GM19328 (cell line): ENCODE results near the gene SPOCK3.
"Not testable (repeated sequence)": the region's sequence is repeated elsewhere in the genome, so short reads cannot be mapped to it uniquely, and the experiment has no call there.

ENCODE experiments used
- ATAC-seq: cut with Tn5 transposase; IDR thresholded peaks from one replicate; pipeline ENCODE4 v1.9.1; 2021; ENCODE audit warnings: mild to moderate bottlenecking, moderate library complexity; ENCODE audit not compliant: unreplicated experiment

SPOCK3 gene

DNA sequence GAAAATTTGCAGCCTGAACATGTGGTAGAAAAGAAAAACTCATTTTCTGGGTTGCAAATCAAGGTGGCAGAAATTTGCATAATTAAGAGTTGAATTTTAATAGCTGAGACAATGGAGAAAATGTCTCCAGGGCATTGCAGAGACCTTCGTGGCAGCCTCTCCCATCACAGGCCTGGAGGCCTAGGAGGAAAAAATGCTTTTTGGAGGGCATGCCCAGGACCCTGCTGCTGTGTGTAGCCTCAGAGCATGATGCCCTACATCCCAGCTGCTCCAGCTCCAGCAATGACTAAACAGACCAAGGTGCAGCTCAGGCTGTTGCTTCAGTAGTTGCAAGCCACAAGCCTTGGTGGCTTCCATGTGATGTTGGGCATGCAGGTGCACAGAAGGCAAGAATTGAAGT is 266.1 kb downstream of the SPOCK3 start:
- ATAC-seq: not testable (repeated sequence)

DNA sequence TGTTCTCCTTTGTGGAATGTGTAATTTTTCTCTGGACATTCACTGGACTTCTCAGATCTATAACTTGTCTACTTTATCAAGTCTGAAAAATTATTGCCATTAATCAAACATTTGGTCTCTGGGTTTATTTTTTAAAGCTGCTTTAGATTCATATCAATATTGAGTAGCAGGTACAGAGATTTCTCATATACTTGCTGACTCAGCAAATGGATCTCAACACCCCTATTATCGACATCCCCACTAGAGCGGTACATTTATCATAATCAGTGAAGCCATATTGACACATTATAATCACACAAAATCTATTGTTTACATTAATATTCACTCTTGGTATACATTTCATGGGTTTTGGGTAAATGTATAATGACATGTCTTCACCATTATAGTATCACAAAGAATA is 268.7 kb downstream of the SPOCK3 start:
- no peak for ATAC-seq

DNA sequence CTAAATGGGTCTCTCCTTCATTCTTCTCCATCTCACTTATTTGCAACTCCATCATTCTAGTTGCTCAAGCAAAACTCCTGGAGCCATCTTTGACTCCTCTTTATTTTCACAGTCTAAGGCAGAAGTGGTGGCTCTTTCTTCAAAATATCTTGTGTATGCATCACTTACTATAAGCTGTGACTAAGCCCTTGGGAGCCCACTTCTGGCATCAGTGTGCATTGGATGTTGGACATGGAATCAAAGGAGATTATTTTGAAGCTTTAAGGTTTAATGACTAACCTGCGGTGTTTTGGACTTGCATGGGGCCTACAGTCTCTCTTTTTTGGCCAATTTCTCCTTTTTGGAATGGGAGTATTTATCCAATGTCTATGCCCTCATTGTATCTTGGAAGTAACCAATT is 276.8 kb downstream of the SPOCK3 start:
- no peak for ATAC-seq

DNA sequence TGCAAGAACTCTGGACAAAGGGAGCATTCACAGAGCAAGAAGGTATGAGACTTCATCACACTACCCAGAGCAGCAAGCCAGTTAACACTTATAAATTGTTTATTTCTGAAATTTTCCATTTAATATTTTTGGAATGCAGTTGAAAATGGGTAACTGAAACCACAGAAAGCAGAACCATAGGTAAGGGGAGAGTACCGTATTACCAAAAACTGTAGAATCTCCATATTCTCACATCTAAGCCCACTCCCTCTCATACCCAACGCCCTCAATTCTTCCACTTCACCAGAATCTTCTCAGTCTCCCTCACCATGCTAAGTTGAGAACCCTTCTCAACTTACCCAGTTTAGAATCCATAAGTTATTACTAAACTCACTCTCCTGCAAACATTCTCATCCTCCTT is 277.8 kb downstream of the SPOCK3 start:
- ATAC-seq: no peak

DNA sequence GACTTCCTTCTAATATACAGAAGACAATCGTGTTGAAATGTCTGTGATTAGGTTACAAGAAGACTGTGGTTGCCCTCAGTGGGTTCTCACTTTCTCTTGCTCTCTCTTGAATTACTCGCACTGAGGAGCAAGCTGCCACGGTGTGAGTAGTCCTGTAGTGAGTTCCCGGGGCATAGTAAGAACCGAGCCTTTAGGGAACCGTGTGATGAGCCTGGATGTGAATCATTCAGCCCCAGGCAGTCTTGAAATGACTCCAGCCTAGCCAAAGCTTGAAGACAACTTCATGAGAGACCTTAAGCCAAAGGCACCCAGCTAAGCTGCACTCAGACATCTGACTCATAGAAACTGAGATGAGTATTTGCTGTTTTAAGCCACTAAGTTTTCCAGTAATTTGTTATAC is 292.7 kb downstream of the SPOCK3 start:
- ATAC-seq: no peak

DNA sequence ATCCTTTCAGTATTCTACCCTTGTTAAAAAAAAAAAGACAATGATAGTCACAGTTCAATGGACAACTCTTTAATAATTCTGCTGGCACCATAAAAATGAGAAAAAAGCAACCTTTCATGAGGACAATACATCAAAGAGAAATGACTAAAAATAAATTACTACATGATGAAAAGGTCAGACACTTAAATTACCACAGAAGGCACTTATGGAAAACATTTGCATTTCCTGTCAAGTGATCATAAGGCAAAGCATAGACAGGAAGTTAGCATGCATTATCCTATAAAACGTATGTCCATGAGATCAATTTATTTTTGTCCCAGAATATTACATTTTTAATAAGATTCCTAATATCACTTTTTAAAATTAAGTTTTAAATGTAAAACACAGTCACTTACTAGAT is 303.8 kb downstream of the SPOCK3 start:
- no peak for ATAC-seq

DNA sequence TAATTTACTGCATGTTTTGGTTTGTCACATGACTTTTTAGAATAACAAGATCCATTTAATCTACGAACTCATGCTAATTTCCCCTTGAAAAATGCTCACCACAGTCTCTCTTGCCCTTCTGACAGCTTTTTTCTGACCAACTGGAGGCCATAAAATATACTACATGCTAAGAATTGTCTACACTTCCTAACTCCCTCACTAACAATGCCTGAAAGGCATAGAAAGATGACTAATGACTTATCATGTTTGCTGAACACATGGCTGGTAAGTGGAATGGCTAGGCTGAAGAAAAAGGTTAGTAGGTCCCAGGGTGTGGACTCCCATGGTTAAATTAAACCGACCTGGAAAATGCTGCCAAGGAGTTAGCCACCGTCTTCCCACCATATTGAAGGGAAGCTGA is 309.9 kb downstream of the SPOCK3 start:
- ATAC-seq: no peak

DNA sequence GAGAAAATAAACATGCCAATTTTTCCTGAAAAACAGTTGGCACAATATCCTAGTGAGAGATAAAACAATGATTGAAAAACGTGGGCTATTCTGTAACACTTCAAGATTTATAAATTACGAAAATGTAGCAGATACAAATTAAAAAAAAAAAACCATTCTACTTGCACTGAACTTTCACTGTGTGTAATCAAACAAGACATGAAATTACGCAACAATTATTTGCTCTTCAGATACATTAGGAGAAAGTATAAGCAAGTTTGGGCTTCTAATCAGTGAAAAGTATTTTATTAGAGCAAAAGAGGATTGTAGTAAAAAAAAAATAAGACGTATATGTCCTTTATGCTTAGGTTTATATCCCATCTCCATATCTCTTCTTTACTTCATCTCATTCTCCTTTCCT is 320.4 kb downstream of the SPOCK3 start:
- ATAC-seq: no peak

DNA sequence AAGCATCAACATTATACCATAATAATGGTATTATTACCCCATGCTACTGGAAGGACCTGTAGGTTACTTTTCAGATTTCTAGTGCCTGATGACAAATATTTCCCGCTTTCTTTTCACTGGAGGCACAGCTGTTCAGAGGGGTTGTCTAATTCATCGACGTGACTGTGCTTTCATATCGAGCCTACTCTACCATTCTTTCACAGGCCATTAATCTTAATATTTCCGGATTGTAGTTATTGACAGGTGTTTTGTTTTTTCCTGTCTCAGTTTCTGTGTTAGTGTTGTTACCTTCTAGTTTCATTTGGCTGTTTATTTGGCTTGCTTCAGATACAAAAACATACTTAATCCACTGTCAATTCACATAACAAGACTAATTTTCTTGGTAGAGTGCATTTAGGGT is 330.9 kb downstream of the SPOCK3 start:
- ATAC-seq: no peak

DNA sequence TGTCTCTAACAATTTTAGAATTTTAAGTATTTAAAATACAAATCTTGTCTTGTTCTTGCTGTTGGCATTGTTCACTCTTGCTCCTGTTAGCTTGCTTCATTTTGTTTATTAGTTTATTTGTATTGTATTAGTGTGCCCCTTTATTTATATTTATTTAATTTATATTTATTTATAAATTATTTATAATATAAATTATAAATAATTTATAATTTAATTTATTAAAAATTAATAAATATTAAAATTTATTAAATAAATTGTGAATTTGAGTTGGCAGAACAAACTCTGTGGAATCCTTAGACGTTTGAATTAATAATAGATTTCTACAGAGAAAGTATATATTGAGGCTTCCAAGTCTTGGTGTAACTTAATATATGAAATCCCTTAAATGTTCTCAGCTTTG is 331.4 kb downstream of the SPOCK3 start:
- ATAC-seq: no peak

DNA sequence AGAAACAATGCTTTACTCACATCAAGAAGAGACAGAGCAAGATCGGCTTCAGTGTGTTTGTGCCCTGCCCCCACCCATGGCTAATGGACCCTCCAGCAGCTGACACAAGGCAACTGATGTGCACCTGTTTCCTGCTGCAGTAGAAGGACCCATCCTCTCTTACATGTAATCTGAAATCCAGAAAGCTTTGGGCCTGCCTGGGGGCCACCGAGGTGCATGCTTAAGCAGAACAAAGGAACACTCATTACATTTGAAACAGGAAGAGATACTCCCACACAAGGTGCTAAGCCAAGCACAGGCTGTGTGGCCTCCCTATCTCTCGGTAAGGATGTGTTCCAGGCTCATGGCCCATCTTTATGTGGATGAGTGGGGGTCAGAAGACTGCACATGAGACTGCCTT is 338.0 kb downstream of the SPOCK3 start:
- peak; percentile 63 for ATAC-seq

DNA sequence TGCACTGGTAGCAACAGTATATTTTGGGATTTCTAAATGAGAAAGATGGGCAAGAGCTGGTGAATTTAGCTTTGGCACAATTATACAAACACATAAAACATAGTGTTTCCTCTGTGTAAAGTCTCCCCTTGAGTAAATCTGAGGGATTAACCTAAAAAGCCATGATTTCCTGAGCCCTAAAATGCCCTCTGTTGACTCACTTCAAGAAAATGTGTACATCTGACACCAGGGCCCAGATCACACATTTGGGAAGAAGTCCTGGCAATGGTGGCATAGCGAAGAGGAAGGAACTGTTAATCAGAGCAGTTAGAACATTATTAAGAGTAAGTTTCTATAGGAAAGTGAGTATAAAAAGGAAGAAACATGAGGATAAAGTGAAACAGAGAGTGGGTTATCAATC is 338.5 kb downstream of the SPOCK3 start:
- no peak for ATAC-seq

DNA sequence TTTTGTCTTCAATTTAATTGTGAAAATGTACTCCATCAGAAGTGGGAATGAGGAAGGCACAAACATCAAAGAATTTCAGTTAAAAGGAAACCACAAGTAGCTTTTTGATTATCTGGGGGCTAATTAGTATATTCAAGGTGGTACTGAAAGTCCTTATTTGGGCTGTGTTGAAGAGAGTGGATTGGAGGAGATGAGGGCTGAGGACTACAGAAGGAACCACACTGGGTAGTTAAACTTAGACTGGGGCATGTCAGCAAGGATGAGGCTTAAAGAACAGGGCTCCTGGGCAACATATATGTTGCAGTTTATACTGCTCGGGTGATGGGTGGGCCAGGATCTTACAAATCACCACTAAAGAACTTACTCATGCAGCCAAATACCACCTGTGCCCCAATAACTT is 346.8 kb downstream of the SPOCK3 start:
- ATAC-seq: no peak

DNA sequence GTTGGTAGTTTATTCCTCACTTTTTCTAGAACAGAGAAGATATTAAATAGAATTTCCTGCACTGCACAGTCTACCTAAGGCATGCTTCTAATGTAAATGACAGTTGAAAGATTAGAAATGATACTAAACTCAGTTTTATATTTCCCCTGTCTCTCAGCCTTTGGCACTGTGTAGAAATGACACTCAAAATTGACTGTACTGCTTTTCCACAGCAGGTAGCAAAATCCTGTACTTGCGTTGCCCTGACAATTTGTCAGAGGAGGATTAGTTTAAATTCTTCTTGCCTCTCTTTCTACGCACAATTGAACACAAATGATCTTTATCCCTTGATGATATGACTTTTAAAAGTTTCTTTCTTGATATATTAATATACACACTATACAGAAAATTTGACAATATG is 347.6 kb downstream of the SPOCK3 start:
- ATAC-seq: no peak

DNA sequence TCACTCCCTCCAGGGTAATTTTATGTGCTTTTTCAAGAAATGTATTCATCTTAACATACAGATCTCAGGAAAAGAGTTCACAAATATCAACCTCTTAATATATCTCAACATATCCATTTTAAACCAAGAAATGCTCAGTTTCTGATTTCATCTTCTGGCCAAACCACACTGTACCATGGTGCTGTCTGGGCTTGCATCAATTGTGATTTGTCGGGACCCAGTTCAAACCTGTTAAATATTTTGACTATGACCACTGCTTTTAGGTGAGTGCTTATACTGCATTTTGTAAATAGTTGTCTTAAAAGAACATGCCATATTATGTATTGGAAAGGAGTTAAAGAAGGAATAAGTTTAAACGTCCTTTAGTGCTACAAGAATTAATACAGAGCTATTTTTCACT is 352.1 kb downstream of the SPOCK3 start:
- ATAC-seq: no peak

DNA sequence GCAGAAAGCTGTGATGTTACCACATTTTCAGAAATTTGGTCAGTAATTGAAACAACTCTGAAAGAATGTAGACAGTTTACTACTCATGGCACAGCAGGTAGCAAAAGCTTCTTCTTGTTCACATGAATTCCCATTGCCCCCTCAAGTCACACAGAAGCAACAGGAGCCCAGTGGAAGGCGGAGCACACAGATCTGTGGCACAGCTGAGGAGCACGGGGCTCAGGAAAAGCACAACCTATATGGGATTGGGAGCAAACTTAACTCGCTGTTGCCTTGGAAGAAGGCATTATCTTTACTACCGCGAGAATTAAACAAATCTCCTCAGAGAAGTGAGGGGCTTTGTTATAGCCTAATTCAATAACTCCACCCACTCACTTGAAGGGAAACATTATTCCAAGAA is 358.5 kb downstream of the SPOCK3 start:
- no peak for ATAC-seq

DNA sequence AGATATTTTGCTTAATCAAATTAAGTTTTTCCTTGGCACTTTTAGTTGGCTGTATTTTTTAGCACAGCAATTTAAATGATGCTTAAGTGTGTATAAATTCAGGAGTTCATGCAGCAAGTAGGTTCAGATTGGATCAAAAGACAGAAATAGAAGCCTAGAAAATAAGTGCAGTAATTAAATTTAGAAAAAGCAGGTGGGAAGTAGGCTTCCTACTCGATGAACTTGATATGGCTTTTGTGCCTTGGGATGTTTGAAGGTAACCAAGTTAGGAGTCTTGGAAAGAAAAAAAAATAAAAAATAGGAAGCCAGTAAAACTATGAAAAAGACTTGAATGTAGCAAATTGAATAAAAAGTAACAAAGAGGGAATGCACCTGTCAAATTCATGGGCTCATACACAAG is 372.3 kb downstream of the SPOCK3 start:
- ATAC-seq: no peak

DNA sequence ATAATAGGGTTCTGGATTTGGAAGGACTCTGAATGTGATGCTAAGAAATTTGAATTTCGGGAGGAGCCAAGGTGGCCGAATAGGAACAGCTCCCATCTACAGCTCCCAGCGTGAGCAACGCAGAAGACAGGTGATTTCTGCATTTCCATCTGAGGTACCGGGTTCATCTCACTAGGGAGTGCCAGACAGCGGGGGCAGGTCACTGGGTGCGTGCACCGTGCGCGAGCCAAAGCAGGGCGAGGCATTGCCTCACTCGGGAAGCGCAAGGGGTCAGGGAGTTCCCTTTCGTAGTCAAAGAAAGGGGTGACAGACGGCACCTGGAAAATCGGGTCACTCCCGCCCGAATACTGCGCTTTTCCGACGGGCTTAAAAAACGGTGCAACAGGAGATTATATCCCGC is 383.9 kb downstream of the SPOCK3 start:
- not testable (repeated sequence) for ATAC-seq

DNA sequence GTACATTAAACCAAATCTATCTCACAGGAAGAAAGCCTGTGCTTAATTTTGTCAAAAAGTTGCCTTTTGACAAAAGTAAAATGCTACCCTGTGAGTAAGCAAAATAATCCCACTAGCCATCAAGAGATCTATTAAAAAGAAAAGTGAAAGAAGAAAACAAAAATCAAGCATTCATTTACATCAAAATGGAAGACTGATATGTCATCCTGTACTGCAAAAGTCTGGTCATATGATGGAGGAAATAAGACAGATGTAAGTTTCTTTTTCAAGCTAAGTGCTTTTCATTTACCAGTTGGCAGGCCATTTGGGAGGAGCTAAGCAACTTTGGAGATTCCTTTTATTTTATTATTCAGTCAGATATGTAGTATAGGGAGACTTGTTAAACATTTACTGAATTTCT is 387.4 kb downstream of the SPOCK3 start:
- no peak for ATAC-seq

DNA sequence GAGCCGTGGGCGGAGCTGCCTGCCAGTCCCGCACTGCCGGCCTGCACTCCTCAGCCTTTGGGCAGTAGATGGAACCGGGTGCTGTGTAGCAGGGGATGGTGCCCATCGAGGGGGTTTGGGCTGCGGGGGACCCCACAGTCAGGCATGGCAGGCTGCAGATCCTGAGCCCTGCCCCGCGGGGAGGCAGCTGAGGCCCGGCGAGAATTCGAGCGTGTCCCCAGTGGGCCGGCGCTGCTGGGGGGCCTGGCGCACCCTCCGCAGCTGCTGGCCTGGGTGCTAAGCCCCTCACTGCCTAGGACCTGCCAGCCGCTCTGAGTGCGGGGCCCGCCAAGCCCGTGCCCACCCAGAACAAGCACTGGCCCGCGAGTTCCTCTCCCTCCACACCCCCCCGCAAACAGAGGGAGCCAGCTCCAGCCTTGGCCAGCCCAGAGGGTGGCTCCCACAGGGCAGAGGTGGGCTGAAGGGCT is 391.5 kb downstream of the SPOCK3 start:
- ATAC-seq: no peak

DNA sequence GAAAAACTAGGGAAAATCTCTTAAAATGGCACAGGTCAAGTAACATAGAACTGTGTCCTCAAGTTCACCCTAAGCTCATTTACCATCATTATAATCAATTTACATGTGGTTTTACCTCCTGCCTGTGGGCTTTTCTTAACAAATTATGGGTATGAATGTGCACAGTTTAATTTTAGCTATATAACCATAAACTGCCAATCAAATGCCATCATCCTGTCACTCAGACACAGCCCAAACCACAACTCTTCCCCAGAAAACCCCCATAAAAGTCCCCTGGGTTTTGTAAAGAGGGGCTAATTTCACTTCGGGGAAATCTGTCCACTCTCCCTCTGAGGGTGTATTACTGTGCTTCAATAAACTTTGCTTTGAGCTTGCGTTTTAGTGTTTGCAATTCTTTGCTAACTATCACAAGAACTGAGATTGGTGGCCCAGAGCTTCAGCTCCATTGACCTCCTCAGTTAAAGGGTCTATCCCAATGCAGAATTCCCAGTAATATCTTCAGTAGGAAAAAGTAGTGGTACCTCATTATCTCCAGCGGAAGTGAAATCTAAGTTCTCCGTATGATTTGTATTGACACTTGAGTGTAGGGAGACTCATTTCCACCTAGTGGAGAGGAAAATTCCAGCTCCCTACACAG is 394.6 kb downstream of the SPOCK3 start:
- ATAC-seq: peak; percentile 82

DNA sequence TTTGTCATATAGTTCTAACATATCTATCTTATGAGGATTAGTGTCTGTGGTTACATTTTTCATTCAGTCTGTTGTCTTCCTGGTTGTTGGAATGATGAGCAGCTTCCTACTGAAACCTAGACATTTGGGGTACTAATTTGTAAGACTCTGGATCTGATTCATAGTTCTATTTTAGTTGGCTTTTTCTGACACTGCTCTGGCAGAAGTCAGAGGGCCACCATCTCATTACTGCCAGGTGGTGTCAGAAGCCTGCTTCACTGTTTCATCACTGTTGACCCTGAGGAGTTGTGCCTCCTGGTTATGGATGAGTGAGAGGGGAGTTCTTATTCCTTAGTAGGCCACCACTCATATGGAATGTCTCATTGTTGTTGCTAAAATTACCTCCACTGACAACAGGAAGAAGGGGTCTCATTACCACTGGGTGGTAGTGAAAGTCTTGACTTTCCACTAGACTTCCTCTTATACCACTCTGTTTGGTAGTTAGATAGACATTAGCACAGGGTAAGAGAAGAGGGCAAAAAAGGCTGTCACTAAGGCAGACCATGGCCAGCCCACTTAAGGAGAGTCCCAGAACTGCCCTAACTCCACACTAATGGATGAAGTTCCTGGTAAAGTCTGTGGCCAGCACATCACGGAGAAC is 395.2 kb downstream of the SPOCK3 start:
- peak; percentile 67 for ATAC-seq

DNA sequence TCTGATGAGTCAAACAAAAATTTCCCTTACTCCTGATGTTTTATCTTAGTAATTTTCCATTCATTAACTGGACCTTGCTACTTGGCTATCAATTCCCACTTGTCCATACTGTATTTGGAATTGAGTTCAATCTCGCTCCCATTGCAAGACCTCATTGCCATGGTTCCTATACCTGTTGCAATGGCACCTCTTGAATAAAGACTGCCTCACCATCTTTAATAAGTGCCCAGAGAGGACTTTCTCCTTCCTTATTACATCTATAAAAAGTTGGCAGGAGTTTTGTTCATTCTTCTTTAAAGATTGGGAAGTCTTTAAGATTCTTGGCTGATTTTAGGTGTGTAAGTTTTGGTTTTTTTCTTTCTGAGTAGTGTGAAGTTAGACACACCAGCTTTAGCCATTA is 397.4 kb downstream of the SPOCK3 start:
- ATAC-seq: no peak
